HCT116 (cell line): ENCODE measurements around the gene CPLX4.

Experiments
- CEBPB ChIP-seq: IDR thresholded peaks from 2 replicates; pipeline ENCODE4 v1.6.1; 2012; ENCODE audit warnings: low read depth
- ELF1 ChIP-seq: IDR thresholded peaks from 2 replicates; pipeline ENCODE4 v1.6.1; 2012; ENCODE audit warnings: low read depth, borderline replicate concordance
- TF ChIP-seq, protein P1 (sequence below), 3 experiments: fragments of 200-600 bp in 1 of 3; sonication (generic) in 1 of 3; IDR thresholded peaks in 2 of 3; conservative IDR thresholded peaks in 1 of 3; 2 replicates each; pipeline ENCODE4 v1.5.1; 2012 to 2017; ENCODE audit warnings: low read depth in 2 of 3, low read length in 2 of 3, antibody characterized with exemption in 1 of 3, borderline replicate concordance in 1 of 3, control low read depth in 1 of 3, mild to moderate bottlenecking in 1 of 3, mixed read lengths in 1 of 3, mixed run types in 1 of 3, moderate library complexity in 1 of 3; ENCODE audit not compliant: insufficient read depth in 1 of 3

DNA sequence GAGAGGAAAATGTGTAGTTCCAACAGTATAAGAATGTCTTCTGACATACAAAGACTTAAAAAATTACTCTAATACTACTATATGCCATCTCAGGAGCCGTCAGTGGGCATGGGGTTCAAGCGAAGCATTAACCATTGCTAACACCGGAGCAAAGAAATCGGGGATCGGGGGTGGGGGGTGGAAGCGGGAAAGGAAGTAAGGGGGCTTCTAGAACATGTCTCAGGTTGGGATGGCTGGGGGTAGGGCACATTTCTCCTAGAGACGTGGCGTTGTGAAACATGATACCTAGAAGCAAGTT lies 39.9 kb upstream of the CPLX4 start:
- no peak for TF ChIP-seq CEBPB
- TF ChIP-seq, protein P1, sequence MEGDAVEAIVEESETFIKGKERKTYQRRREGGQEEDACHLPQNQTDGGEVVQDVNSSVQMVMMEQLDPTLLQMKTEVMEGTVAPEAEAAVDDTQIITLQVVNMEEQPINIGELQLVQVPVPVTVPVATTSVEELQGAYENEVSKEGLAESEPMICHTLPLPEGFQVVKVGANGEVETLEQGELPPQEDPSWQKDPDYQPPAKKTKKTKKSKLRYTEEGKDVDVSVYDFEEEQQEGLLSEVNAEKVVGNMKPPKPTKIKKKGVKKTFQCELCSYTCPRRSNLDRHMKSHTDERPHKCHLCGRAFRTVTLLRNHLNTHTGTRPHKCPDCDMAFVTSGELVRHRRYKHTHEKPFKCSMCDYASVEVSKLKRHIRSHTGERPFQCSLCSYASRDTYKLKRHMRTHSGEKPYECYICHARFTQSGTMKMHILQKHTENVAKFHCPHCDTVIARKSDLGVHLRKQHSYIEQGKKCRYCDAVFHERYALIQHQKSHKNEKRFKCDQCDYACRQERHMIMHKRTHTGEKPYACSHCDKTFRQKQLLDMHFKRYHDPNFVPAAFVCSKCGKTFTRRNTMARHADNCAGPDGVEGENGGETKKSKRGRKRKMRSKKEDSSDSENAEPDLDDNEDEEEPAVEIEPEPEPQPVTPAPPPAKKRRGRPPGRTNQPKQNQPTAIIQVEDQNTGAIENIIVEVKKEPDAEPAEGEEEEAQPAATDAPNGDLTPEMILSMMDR (IDR thresholded peaks at IDR 0.05 in 2 of 3, conservative IDR thresholded peaks at IDR 0.05 in 1 of 3; ENCODE audit: borderline replicate concordance in 1 of 3, insufficient read depth in 1 of 3, low read depth in 2 of 3, low read length in 2 of 3) = no peak
- no peak for TF ChIP-seq ELF1
